ENCODE results near the gene TACR1. TPM values are rescaled to one million over a fixed set of nuclear protein-coding genes. Genes with fewer than 3 reads are reported as not detected.

The TACR1 gene
- total and polyA plus RNA-seq, 8 donors, result 0.14 to 3.5 (median 0.49) TPM; not detected in 4

DNA sequence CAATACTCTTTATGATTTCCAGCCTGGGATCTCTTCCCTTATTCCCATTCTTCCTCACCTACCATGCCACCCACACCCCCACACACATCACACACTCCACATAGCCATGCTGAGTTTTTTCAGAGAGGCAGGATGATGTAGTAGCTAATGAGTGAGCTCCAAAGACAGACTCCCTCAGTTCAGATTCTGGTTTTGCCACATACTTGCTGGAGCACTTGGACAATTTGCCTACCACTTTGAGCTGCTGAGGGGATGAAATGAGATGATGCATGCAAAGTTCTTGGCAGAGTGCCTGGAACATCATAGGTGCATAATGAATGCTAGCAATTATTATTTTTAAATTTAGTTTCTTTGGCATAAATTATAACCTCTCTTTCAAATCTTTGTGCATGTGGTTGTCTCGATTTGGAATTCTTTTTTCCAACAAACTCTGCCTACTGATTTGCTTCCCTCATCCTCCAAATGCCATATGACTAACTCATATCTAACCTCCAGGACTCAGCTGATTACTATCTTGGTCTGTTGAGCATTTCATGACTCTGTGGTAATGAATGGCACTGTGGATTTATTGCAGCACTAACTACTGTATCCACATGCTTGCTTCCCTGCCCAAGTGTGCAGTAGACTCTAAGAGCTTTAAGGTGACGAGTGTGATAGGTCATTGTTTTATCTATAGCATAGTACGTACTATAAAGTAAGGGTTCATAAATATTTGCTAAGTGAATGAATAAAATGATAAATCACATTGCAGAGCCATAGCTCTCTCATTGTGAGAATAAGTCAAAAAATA, 99.1 kb downstream of the TACR1 start:
- Histone ChIP-seq H3K4me1 (no peaks in the 10 kb centered on the region), H3K4me3 (no peak overlapping the region), H3K9me3 (peaks cover 0 to 4% (median 0%) of the 10 kb centered on the region in 4 donors), H3K36me3 (no peaks in the 10 kb centered on the region), H3K27ac (no peak overlapping the region), H3K27me3 (no peaks in the 10 kb centered on the region)
- TF ChIP-seq POLR2AphosphoS5 (IDR thresholded peaks at IDR 0.05), result no peak
- TF ChIP-seq EP300 (IDR thresholded peaks at IDR 0.05), result no peak
- TF ChIP-seq, protein P1, sequence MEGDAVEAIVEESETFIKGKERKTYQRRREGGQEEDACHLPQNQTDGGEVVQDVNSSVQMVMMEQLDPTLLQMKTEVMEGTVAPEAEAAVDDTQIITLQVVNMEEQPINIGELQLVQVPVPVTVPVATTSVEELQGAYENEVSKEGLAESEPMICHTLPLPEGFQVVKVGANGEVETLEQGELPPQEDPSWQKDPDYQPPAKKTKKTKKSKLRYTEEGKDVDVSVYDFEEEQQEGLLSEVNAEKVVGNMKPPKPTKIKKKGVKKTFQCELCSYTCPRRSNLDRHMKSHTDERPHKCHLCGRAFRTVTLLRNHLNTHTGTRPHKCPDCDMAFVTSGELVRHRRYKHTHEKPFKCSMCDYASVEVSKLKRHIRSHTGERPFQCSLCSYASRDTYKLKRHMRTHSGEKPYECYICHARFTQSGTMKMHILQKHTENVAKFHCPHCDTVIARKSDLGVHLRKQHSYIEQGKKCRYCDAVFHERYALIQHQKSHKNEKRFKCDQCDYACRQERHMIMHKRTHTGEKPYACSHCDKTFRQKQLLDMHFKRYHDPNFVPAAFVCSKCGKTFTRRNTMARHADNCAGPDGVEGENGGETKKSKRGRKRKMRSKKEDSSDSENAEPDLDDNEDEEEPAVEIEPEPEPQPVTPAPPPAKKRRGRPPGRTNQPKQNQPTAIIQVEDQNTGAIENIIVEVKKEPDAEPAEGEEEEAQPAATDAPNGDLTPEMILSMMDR (IDR thresholded peaks at IDR 0.05), result no peak
- TF ChIP-seq POLR2A (IDR thresholded peaks at IDR 0.05), result no peak
- 59 to 76% (median 69%) methylated on average over 3 of the region's 3 CpGs for WGBS, 5 donors
- DNase-seq, result no peak
- intact Hi-C loops (cut with DNase I; ENCODE audit: low total_unique reads), result no loop called here

DNA sequence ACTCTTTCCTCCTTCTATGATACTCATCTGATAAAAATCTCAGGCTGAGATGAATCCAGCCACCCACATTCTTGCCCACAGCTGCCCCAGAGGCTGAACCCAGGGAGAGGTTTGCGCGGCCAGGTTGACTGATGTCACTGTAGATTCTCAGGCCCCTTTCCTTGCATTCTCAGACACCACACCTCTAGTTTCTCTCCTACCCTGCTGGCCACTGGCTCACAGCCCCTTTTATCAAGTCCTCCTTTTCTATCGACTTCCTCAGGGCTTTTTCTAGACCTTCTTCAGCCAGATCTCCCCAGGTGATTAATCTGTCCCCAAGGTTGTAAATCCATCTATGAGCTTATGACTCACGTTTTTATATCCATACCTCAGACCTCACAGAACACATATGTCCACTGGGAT, 99.8 kb downstream of the TACR1 start:
- Histone ChIP-seq H3K27ac (no peak overlapping the region), H3K4me1 (no peaks in the 10 kb centered on the region), H3K4me3 (no peak overlapping the region), H3K36me3 (no peaks in the 10 kb centered on the region), H3K27me3 (no peaks in the 10 kb centered on the region), H3K9me3 (peaks cover 0 to 4% (median 0%) of the 10 kb centered on the region in 4 donors)
- TF ChIP-seq EP300 (IDR thresholded peaks at IDR 0.05) (no peak), POLR2AphosphoS5 (IDR thresholded peaks at IDR 0.05) (no peak), POLR2A (IDR thresholded peaks at IDR 0.05) (no peak)
- TF ChIP-seq, protein P1 (IDR thresholded peaks at IDR 0.05), result no peak
- 77 to 88% (median 85%) methylated on average over 4 of the region's 4 CpGs for WGBS, 5 donors
- DNase-seq, result no peak
- intact Hi-C loops (cut with DNase I; ENCODE audit: low total_unique reads), result no loop called here

DNA sequence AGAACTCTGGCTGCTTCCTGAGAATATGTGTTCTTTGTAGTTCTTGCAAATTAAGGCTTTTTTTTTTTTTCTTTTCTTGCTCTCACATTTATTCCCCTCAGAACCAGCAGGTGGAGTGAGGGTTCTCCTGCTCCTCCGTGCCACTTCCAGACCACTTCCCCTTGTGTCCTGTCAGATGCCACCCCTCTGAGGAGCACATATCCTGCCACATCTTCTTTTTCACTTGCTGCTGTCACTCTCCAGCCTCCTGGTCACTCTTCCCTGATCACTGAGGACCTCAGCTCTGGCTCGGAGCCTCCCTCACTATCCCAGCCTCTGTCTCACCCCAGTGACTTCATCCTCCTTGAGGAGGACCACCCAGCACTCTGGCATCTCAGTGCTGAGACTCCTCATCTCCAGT, 100.5 kb downstream of the TACR1 start:
- H3K27ac ChIP-seq, result no peak overlapping the region

DNA sequence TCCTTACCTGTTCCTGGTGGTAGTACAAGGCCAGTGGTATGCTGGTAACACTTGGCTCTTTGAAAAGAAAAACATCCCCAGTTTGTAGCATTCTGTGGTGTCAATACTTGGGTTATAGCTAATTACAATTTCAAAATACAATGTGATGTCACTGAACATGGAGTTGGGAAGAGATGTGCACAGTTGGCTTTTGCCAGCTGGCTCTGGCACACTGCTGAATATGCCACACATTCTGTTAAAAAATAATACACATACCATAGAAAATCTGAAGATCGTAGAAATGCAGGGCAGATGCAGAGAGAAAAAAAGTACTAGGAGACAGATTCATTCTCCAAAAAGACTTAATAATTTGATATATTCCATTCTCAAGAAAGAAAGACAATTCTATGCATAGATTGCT, 101.5 kb downstream of the TACR1 start:
- Histone ChIP-seq H3K4me3 (no peak overlapping the region), H3K27ac (no peak overlapping the region), H3K9me3 (peaks cover 0 to 4% (median 0%) of the 10 kb centered on the region in 4 donors), H3K36me3 (no peaks in the 10 kb centered on the region), H3K27me3 (no peaks in the 10 kb centered on the region), H3K4me1 (no peaks in the 10 kb centered on the region)
- DNase-seq, result no peak
- whole genome bisulfite sequencing, 5 donors, result 81 to 97% (median 86%) methylated on average over 1 of the region's 1 CpG
- TF ChIP-seq EP300 (IDR thresholded peaks at IDR 0.05), result no peak
- TF ChIP-seq, protein P1 (IDR thresholded peaks at IDR 0.05), result no peak
- no peak for TF ChIP-seq POLR2A (IDR thresholded peaks at IDR 0.05)
- TF ChIP-seq POLR2AphosphoS5 (IDR thresholded peaks at IDR 0.05), result no peak
- intact Hi-C loops (cut with DNase I; ENCODE audit: low total_unique reads), result no loop called here

More for the DNA sequence above, 100.5 kb downstream of the TACR1 start:
- H3K36me3 ChIP-seq, result no peaks in the 10 kb centered on the region
- WGBS, 5 donors, result 32 to 43% (median 41%) methylated on average over 2 of the region's 2 CpGs
- peak in 1 of 2 donors; percentile 55 for DNase-seq
- TF ChIP-seq POLR2A (IDR thresholded peaks at IDR 0.05), result no peak
- no peak for TF ChIP-seq POLR2AphosphoS5 (IDR thresholded peaks at IDR 0.05)
- TF ChIP-seq, protein P1 (IDR thresholded peaks at IDR 0.05), result peak in 1 of 7 experiments; percentile 10
- no peak overlapping the region for H3K4me3 ChIP-seq
- H3K4me1 ChIP-seq, result no peaks in the 10 kb centered on the region
- intact Hi-C loops (cut with DNase I; ENCODE audit: low total_unique reads), result no loop called here
- peaks cover 0 to 4% (median 0%) of the 10 kb centered on the region in 4 donors for H3K9me3 ChIP-seq
- H3K27me3 ChIP-seq, result no peaks in the 10 kb centered on the region
